ENCODE measurements around the gene GCK.

Gene GCK

GRCh38 chr7:44119829-44120380 lies 69.3 kb downstream of the GCK start:
- no peak for DNase-seq (ENCODE audit: low read depth in 2 of 3, low spot score in 1 of 3)

- DNase-seq (ENCODE audit: low read depth in 2 of 3, low spot score in 1 of 3), result no peak
These were observed 71.3 kb downstream of the GCK start for GRCh38 chr7:44117801-44118429.

GRCh38 chr7:44116789-44117666 lies 72.2 kb downstream of the GCK start:
- DNase-seq (ENCODE audit: low read depth in 2 of 3, low spot score in 1 of 3), result no peak

GRCh38 chr7:44116087-44116788 lies 73.0 kb downstream of the GCK start:
- DNase-seq (ENCODE audit: low read depth in 2 of 3, low spot score in 1 of 3), result no peak

GRCh38 chr7:44114586-44115310 lies 74.5 kb downstream of the GCK start:
- no peak for DNase-seq (ENCODE audit: low read depth in 2 of 3, low spot score in 1 of 3)

GRCh38 chr7:44113764-44114354 lies 75.4 kb downstream of the GCK start:
- DNase-seq (ENCODE audit: low read depth in 2 of 3, low spot score in 1 of 3), result no peak

- no peak for DNase-seq (ENCODE audit: low read depth in 2 of 3, low spot score in 1 of 3)
These were observed 76.1 kb downstream of the GCK start for GRCh38 chr7:44112997-44113763.

- DNase-seq (ENCODE audit: low read depth in 2 of 3, low spot score in 1 of 3), result no peak
These were observed 76.8 kb downstream of the GCK start for GRCh38 chr7:44112231-44112996.

- DNase-seq (ENCODE audit: low read depth in 2 of 3, low spot score in 1 of 3), result no peak
These were observed 77.5 kb downstream of the GCK start for GRCh38 chr7:44111761-44112160.

GRCh38 chr7:44110719-44111635 lies 78.3 kb downstream of the GCK start:
- DNase-seq (ENCODE audit: low read depth in 2 of 3, low spot score in 1 of 3), result no peak

GRCh38 chr7:44109991-44110390 lies 79.2 kb downstream of the GCK start:
- no peak for DNase-seq (ENCODE audit: low read depth in 2 of 3, low spot score in 1 of 3)

- DNase-seq (ENCODE audit: low read depth in 2 of 3, low spot score in 1 of 3), result no peak
These were observed 80.2 kb downstream of the GCK start for GRCh38 chr7:44108768-44109750.

- no peak for DNase-seq (ENCODE audit: low read depth in 2 of 3, low spot score in 1 of 3)
These were observed 81.1 kb downstream of the GCK start for GRCh38 chr7:44107961-44108767.

- no peak for DNase-seq (ENCODE audit: low read depth in 2 of 3, low spot score in 1 of 3)
These were observed 81.9 kb downstream of the GCK start for GRCh38 chr7:44107116-44107960.
